Spleen (tissue), 11 donors: ENCODE results near the gene CHKB. TPM values are rescaled to one million over a fixed set of nuclear protein-coding genes. Genes with fewer than 3 reads are reported as not detected.
A peak's percentile ranks its signal among the peaks of the same experiment; 100 is the strongest.
"Not testable (repeated sequence)": the region's sequence is repeated elsewhere in the genome, so short reads cannot be mapped to it uniquely, and the experiment has no call there.

Experiments used
- DNase-seq: peaks from one replicate; pipeline ENCODE4 v3.0.0-alpha.2; 2020
- H3K27ac ChIP-seq, 8 donors: fragments of 200-600 bp; sonication (generic) in 7 of 8; 1 replicate in 4 of 8; 2 replicates in 4 of 8; pipeline versions ENCODE4 v1.5.0 to v1.8.0; 2016 to 2021; ENCODE audit warnings: inconsistent platforms in 4 of 8, mild to moderate bottlenecking in 4 of 8, moderate library complexity in 1 of 8
- H3K27me3 ChIP-seq, 7 donors: fragments of 200-600 bp; sonication (generic) in 6 of 7; replicated peaks in 1 of 7; 1 replicate in 4 of 7; 2 replicates in 3 of 7; pipeline versions ENCODE4 v1.5.0 to v1.8.0; 2016 to 2021; ENCODE audit warnings: inconsistent platforms in 3 of 7, mild to moderate bottlenecking in 1 of 7
- H3K36me3 ChIP-seq, 6 donors: fragments of 200-600 bp; sonication (generic) in 5 of 6; 1 replicate in 4 of 6; 2 replicates in 2 of 6; pipeline versions ENCODE4 v1.5.0 to v1.8.0; 2016 to 2021; ENCODE audit warnings: inconsistent platforms in 2 of 6
- H3K4me1 ChIP-seq, 6 donors: fragments of 200-600 bp; sonication (generic) in 5 of 6; 1 replicate in 3 of 6; 2 replicates in 3 of 6; pipeline versions ENCODE4 v1.5.0 to v1.8.0; 2016 to 2021; ENCODE audit warnings: inconsistent platforms in 3 of 6
- H3K4me3 ChIP-seq, 8 donors: fragments of 200-600 bp; sonication (generic) in 7 of 8; 1 replicate in 4 of 8; 2 replicates in 4 of 8; pipeline versions ENCODE4 v1.5.0 to v1.8.0; 2016 to 2021; ENCODE audit warnings: inconsistent platforms in 4 of 8, mild to moderate bottlenecking in 4 of 8, moderate library complexity in 2 of 8
- H3K9me3 ChIP-seq, 8 donors: fragments of 200-600 bp; sonication (generic) in 7 of 8; 1 replicate in 4 of 8; 2 replicates in 4 of 8; pipeline versions ENCODE4 v1.5.0 to v1.8.0; 2016 to 2021; ENCODE audit warnings: inconsistent platforms in 4 of 8
- CTCF ChIP-seq, 11 experiments: fragments of 200-600 bp in 7 of 11; fragments of 450-650 bp in 4 of 11; sonication (generic) in 4 of 11; IDR thresholded peaks in 8 of 11; conservative IDR thresholded peaks in 3 of 11; 1 replicate in 7 of 11; 2 replicates in 4 of 11; pipeline versions ENCODE4 v1.4.0 to v1.8.0; 2016 to 2021; ENCODE audit warnings: antibody characterized with exemption in 11 of 11, inconsistent platforms in 4 of 11, mild to moderate bottlenecking in 1 of 11
- POLR2A ChIP-seq, 3 donors: fragments of 450-650 bp; IDR thresholded peaks; one replicate each; pipeline ENCODE4 v1.5.1; 2017; ENCODE audit warnings: antibody characterized with exemption in 3 of 3, mild to moderate bottlenecking in 1 of 3
- POLR2AphosphoS5 ChIP-seq, 3 donors: sonication (generic); formaldehyde crosslinking; IDR thresholded peaks; one replicate each; pipeline ENCODE4 v1.5.1; 2017; ENCODE audit warnings: antibody characterized with exemption in 3 of 3
- WGBS, 5 donors: extraction: QIAGEN DNeasy Blood & Tissue Kit in 3 of 5; methylation state at CpG; one replicate each; pipeline versions ENCODE4 v1.1.5 to v1.1.7; 2013 to 2018; 5-methylcytosine and 5-hydroxymethylcytosine counted together
- intact Hi-C: fragments of 100-400 bp; cut with DNase I; formaldehyde crosslinking; loops from one replicate; pipeline ENCODE4 v1.15.0; 2023; ENCODE audit warnings: low total_unique reads
- polyA plus RNA-seq, 3 donors: library from polyadenylated mRNA; stranded (reverse); fragments of 200-250 nt; gene quantifications; one replicate each; pipeline ENCODE4 v1.2.1, GENCODE V29; 2013
- total RNA-seq, 7 donors: library from RNA; depleted of rRNA in 3 of 7; stranded (reverse); fragments of >200 nt in 3 of 7; fragmentation: NEBNext Ultra II Directional in 4 of 7; extraction: Animal tissue kit (Norgen Biotek cat#: 25700) in 4 of 7; gene quantifications; one replicate each; pipeline versions ENCODE4 v1.1.0 to v1.2.1, GENCODE V29; 2016 to 2021
- donor health status: healthy with polysubstance abuse.
- donor health status: DM: no; HTN: no; CAD: no; lungs with moderate emphysema.
- donor health status: DM: no; HTN: no; CAD: no.
- donor health status: Bipolar disorder and iron deficiency.
- donor health status: healthy.
- donor health status: DM: no; HTN: no; CAD: no.
- donor health status: DM: yes; HTN: yes; CAD: no.

CHKB gene
- total and polyA plus RNA-seq, 10 donors: 94.4 to 502 (median 129) TPM

- Histone ChIP-seq H3K36me3 (no peaks in the 10 kb centered on the region), H3K4me3 (no peak overlapping the region), H3K4me1 (peaks cover 0 to 8% (median 0%) of the 10 kb centered on the region in 6 donors), H3K27me3 (peaks cover 0 to 82% (median 14%) of the 10 kb centered on the region in 7 donors), H3K27ac (no peak overlapping the region), H3K9me3 (no peaks in the 10 kb centered on the region)
- TF ChIP-seq CTCF (IDR thresholded peaks at IDR 0.05 in 8 of 11, conservative IDR thresholded peaks at IDR 0.05 in 3 of 11) (no peak), POLR2AphosphoS5 (IDR thresholded peaks at IDR 0.05) (no peak), POLR2A (IDR thresholded peaks at IDR 0.05) (no peak)
- 80 to 93% (median 84%) methylated on average over 8 to 12 of the region's 12 CpGs for WGBS, 5 donors
- DNase-seq: peak; percentile 56
- intact Hi-C loops: no loop called here
Measured at GRCh38 chr22:50609599-50609998, 26.9 kb upstream of the CHKB start.

GRCh38 chr22:50608996-50609395 lies 26.3 kb upstream of the CHKB start:
- no peak for TF ChIP-seq CTCF (IDR thresholded peaks at IDR 0.05 in 8 of 11, conservative IDR thresholded peaks at IDR 0.05 in 3 of 11)
- TF ChIP-seq POLR2A (IDR thresholded peaks at IDR 0.05): no peak
- peaks cover 0 to 88% (median 19%) of the 10 kb centered on the region in 7 donors for H3K27me3 ChIP-seq
- WGBS, 5 donors: 86 to 93% (median 89%) methylated on average over 10 of the region's 10 CpGs
- peak; percentile 61 for DNase-seq
- H3K4me3 ChIP-seq: no peak overlapping the region
- intact Hi-C loops: no loop called here
- H3K4me1 ChIP-seq: peaks cover 0 to 10% (median 0%) of the 10 kb centered on the region in 6 donors
- no peaks in the 10 kb centered on the region for H3K36me3 ChIP-seq
- H3K27ac ChIP-seq: no peak overlapping the region
- H3K9me3 ChIP-seq: no peaks in the 10 kb centered on the region

- H3K9me3 ChIP-seq, intact Hi-C loops, H3K27ac ChIP-seq, H3K36me3 ChIP-seq, H3K4me3 ChIP-seq: not testable (repeated sequence)
- peaks cover 0 to 16% (median 0%) of the 10 kb centered on the region in 6 donors for H3K4me1 ChIP-seq
- H3K27me3 ChIP-seq: peaks cover 0 to 89% (median 22%) of the 10 kb centered on the region in 7 donors
- WGBS, 5 donors: 84 to 89% (median 85%) methylated on average over 38 to 39 of the region's 39 CpGs
- peak; percentile 48 for DNase-seq
Measured at GRCh38 chr22:50608058-50608840, 25.6 kb upstream of the CHKB start.

- Histone ChIP-seq H3K36me3 (no peaks in the 10 kb centered on the region), H3K4me1 (peaks cover 0 to 11% (median 0%) of the 10 kb centered on the region in 6 donors), H3K9me3 (no peaks in the 10 kb centered on the region), H3K4me3 (no peak overlapping the region), H3K27ac (no peak overlapping the region), H3K27me3 (peaks cover 0 to 89% (median 25%) of the 10 kb centered on the region in 7 donors)
- no peak for DNase-seq
- 65 to 77% (median 67%) methylated on average over 6 of the region's 6 CpGs for WGBS, 5 donors
- TF ChIP-seq POLR2AphosphoS5 (IDR thresholded peaks at IDR 0.05): no peak
- TF ChIP-seq CTCF (IDR thresholded peaks at IDR 0.05 in 8 of 11, conservative IDR thresholded peaks at IDR 0.05 in 3 of 11): no peak
- TF ChIP-seq POLR2A (IDR thresholded peaks at IDR 0.05): no peak
- intact Hi-C loops: no loop called here
Measured at GRCh38 chr22:50607659-50608020, 25.0 kb upstream of the CHKB start.
